PC-9 (cell line): ENCODE measurements around the gene RAB39A.

Experiments
- EZH2 ChIP-seq: fragments of 200-600 bp; sonication (generic); IDR thresholded peaks from 2 replicates; pipeline ENCODE4 v1.8.0; 2017; ENCODE audit warnings: antibody characterized with exemption, low read depth
- TF ChIP-seq, protein P1 (sequence below): fragments of 200-600 bp; sonication (generic); conservative IDR thresholded peaks from 2 replicates; pipeline ENCODE4 v1.6.1; 2017; ENCODE audit warnings: mixed run types, antibody characterized with exemption, mild to moderate bottlenecking, moderate library complexity

GRCh38 chr11:107915229-107915628 lies 13.0 kb upstream of the RAB39A start:
- TF ChIP-seq, protein P1, sequence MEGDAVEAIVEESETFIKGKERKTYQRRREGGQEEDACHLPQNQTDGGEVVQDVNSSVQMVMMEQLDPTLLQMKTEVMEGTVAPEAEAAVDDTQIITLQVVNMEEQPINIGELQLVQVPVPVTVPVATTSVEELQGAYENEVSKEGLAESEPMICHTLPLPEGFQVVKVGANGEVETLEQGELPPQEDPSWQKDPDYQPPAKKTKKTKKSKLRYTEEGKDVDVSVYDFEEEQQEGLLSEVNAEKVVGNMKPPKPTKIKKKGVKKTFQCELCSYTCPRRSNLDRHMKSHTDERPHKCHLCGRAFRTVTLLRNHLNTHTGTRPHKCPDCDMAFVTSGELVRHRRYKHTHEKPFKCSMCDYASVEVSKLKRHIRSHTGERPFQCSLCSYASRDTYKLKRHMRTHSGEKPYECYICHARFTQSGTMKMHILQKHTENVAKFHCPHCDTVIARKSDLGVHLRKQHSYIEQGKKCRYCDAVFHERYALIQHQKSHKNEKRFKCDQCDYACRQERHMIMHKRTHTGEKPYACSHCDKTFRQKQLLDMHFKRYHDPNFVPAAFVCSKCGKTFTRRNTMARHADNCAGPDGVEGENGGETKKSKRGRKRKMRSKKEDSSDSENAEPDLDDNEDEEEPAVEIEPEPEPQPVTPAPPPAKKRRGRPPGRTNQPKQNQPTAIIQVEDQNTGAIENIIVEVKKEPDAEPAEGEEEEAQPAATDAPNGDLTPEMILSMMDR = no peak
- TF ChIP-seq EZH2 = no peak
